ENCODE measurements around the gene L1CAM. TPM values are rescaled to one million over a fixed set of nuclear protein-coding genes. Genes with fewer than 3 reads are reported as not detected.

L1CAM gene
- total RNA-seq, 4 donors from 2014 or later, result 0.37 to 2.8 (median 1.6) TPM

GRCh38 chrX:153908219-153908860, 22.4 kb upstream of the L1CAM start:
- ATAC-seq (ENCODE audit: low FRiP score) (no peak), DNase-seq (ENCODE audit: low spot score) (no peak)
- TF ChIP-seq CTCF (IDR thresholded peaks at IDR 0.05), result no peak

- DNase-seq (ENCODE audit: low spot score) (no peak), ATAC-seq (ENCODE audit: low FRiP score) (no peak)
- TF ChIP-seq CTCF (IDR thresholded peaks at IDR 0.05), result no peak
Observed at GRCh38 chrX:153907456-153907855, 21.5 kb upstream of the L1CAM start.

GRCh38 chrX:153906126-153906917, 20.3 kb upstream of the L1CAM start:
- no peak for DNase-seq (ENCODE audit: low spot score)
- no peak for TF ChIP-seq CTCF (IDR thresholded peaks at IDR 0.05)
- no peak for ATAC-seq (ENCODE audit: low FRiP score)

GRCh38 chrX:153905481-153906095, 19.6 kb upstream of the L1CAM start:
- no peak for TF ChIP-seq CTCF (IDR thresholded peaks at IDR 0.05)

GRCh38 chrX:153903991-153904957, 18.3 kb upstream of the L1CAM start, which contains the start of gene AVPR2:
Gene AVPR2, plus strand, starts transcription at chrX:153904673. Its CDS starts 473 bp downstream, at chrX:153905146.
- TF ChIP-seq CTCF (IDR thresholded peaks at IDR 0.05), result no peak
- DNase-seq (ENCODE audit: low spot score) (no peak), ATAC-seq (ENCODE audit: low FRiP score) (no peak)

More at GRCh38 chrX:153905481-153906095, 19.6 kb upstream of the L1CAM start:
- ATAC-seq (ENCODE audit: low FRiP score) (no peak), DNase-seq (ENCODE audit: low spot score) (no peak)

- ATAC-seq (ENCODE audit: low FRiP score), result no peak
- DNase-seq (ENCODE audit: low spot score), result no peak
- no peak for TF ChIP-seq CTCF (IDR thresholded peaks at IDR 0.05)
Observed at GRCh38 chrX:153903238-153903980, 17.4 kb upstream of the L1CAM start.
